Small intestine (tissue), 7 donors: ENCODE results near the gene CCN6. TPM values are rescaled to one million over a fixed set of nuclear protein-coding genes. Genes with fewer than 3 reads are reported as not detected.

Experiments used
- DNase-seq, 2 donors: peaks; one replicate each; pipeline versions ENCODE4 v3.0.0 to v3.0.0-alpha.2; 2013
- FAIRE-seq: peaks from 2 replicates; lab custom pipeline; 2012; peaks lifted over from hg19 to GRCh38; lab: Jason Lieb, UNC
- H3K27ac ChIP-seq, 3 donors: one replicate each; pipeline ENCODE4 v1.5.1; 2013; ENCODE audit warnings: low read length in 2 of 3, mild to moderate bottlenecking in 2 of 3, control low read depth in 1 of 3, inconsistent platforms in 1 of 3, low read depth in 1 of 3, moderate library complexity in 1 of 3
- H3K27me3 ChIP-seq, 3 donors: one replicate each; pipeline ENCODE4 v1.6.1; 2013; ENCODE audit warnings: low read length in 3 of 3, inconsistent platforms in 1 of 3; ENCODE audit not compliant: control insufficient read depth in 3 of 3, insufficient read depth in 3 of 3
- H3K36me3 ChIP-seq, 3 donors: one replicate each; pipeline ENCODE4 v1.6.1; 2013; ENCODE audit warnings: low read length in 3 of 3, inconsistent platforms in 1 of 3, low read depth in 1 of 3, mild to moderate bottlenecking in 1 of 3, moderate library complexity in 1 of 3; ENCODE audit not compliant: control insufficient read depth in 3 of 3, insufficient read depth in 2 of 3
- H3K4me1 ChIP-seq, 3 donors: one replicate each; pipeline ENCODE4 v1.6.1; 2013; ENCODE audit warnings: low read length in 2 of 3, inconsistent platforms in 1 of 3, low read depth in 1 of 3, mild to moderate bottlenecking in 1 of 3, moderate library complexity in 1 of 3; ENCODE audit not compliant: control insufficient read depth in 3 of 3, insufficient read depth in 2 of 3
- H3K4me3 ChIP-seq, 3 donors: one replicate each; pipeline ENCODE4 v1.5.1; 2013; ENCODE audit warnings: low read length in 3 of 3, control low read depth in 1 of 3, inconsistent platforms in 1 of 3, low read depth in 1 of 3, mild to moderate bottlenecking in 1 of 3, moderate library complexity in 1 of 3
- H3K9me3 ChIP-seq, 2 donors: one replicate each; pipeline ENCODE4 v1.6.1; 2013; ENCODE audit warnings: low read depth in 1 of 2, low read length in 1 of 2; ENCODE audit not compliant: control insufficient read depth in 2 of 2, insufficient read depth in 1 of 2
- WGBS, 3 donors: extraction: QIAGEN DNeasy Blood & Tissue Kit; methylation state at CpG; one replicate each; pipeline ENCODE4 v1.1.7; 2013; 5-methylcytosine and 5-hydroxymethylcytosine counted together
- polyA plus RNA-seq, 4 donors: library from polyadenylated mRNA; stranded (reverse) in 3 of 4; unstranded in 1 of 4; fragments of 200-250 nt in 3 of 4; fragments of 120-200 nt in 1 of 4; gene quantifications; one replicate each; pipeline versions ENCODE4 v1.2.1 to v1.2.3, GENCODE V29; 2013
- donor health status: healthy with polysubstance abuse.
- donor health status: control.
- donor health status: control.
- donor health status: Bipolar disorder and iron deficiency.
- donor health status: healthy.

CCN6 gene
- polyA plus RNA-seq, 4 donors: 0.28 TPM; not detected in 3

GRCh38 chr6:112106562-112106961 is 52.7 kb downstream of the CCN6 start:
- Histone ChIP-seq H3K27ac (no peak overlapping the region), H3K4me3 (no peak overlapping the region), H3K27me3 (peaks cover 0 to 3% (median 0%) of the 10 kb centered on the region in 3 donors), H3K4me1 (no peaks in the 10 kb centered on the region), H3K9me3 (no peaks in the 10 kb centered on the region), H3K36me3 (peaks cover 0 to 5% (median 0%) of the 10 kb centered on the region in 3 donors)
- 65 to 82% (median 76%) methylated on average over 2 of the region's 2 CpGs for WGBS, 3 donors
- FAIRE-seq (no peak), DNase-seq (no peak)

- DNase-seq (no peak), FAIRE-seq (no peak)
- peaks cover 0 to 6% (median 0%) of the 10 kb centered on the region in 3 donors for H3K36me3 ChIP-seq
- no peaks in the 10 kb centered on the region for H3K4me1 ChIP-seq
- peak overlapping the region in 1 of 3 donors; percentile 11 for H3K27ac ChIP-seq
- no peak overlapping the region for H3K4me3 ChIP-seq
- 58 to 64% (median 59%) methylated on average over 9 of the region's 9 CpGs for whole genome bisulfite sequencing, 3 donors
- H3K27me3 ChIP-seq: peaks cover 0 to 3% (median 0%) of the 10 kb centered on the region in 3 donors
- H3K9me3 ChIP-seq: no peaks in the 10 kb centered on the region
Observed at GRCh38 chr6:112109262-112109661, 55.4 kb downstream of the CCN6 start.

- no peak for FAIRE-seq
- WGBS, 3 donors: 59 to 69% (median 64%) methylated on average over 3 of the region's 3 CpGs
Observed at GRCh38 chr6:112113431-112113830, 59.5 kb downstream of the CCN6 start.

GRCh38 chr6:112113918-112114317 is 60.0 kb downstream of the CCN6 start:
- no peak overlapping the region for H3K4me3 ChIP-seq
- no peak for DNase-seq
- H3K4me1 ChIP-seq: no peaks in the 10 kb centered on the region
- no peak for FAIRE-seq
- no peak overlapping the region for H3K27ac ChIP-seq
- no peaks in the 10 kb centered on the region for H3K9me3 ChIP-seq
- peaks cover 0 to 3% (median 0%) of the 10 kb centered on the region in 3 donors for H3K27me3 ChIP-seq
- H3K36me3 ChIP-seq: peaks cover 0 to 4% (median 2%) of the 10 kb centered on the region in 3 donors

More at GRCh38 chr6:112113431-112113830, 59.5 kb downstream of the CCN6 start:
- no peaks in the 10 kb centered on the region for H3K4me1 ChIP-seq
- DNase-seq: peak in 1 of 2 donors; percentile 10
- no peak overlapping the region for H3K4me3 ChIP-seq
- H3K36me3 ChIP-seq: peaks cover 0 to 4% (median 2%) of the 10 kb centered on the region in 3 donors
- H3K27ac ChIP-seq: no peak overlapping the region
- H3K27me3 ChIP-seq: peaks cover 0 to 3% (median 0%) of the 10 kb centered on the region in 3 donors
- no peaks in the 10 kb centered on the region for H3K9me3 ChIP-seq

GRCh38 chr6:112114577-112115223 is 60.8 kb downstream of the CCN6 start:
- peaks cover 0 to 2% (median 2%) of the 10 kb centered on the region in 3 donors for H3K36me3 ChIP-seq
- no peaks in the 10 kb centered on the region for H3K27me3 ChIP-seq
- H3K9me3 ChIP-seq: no peaks in the 10 kb centered on the region
- H3K4me3 ChIP-seq: no peak overlapping the region
- FAIRE-seq (no peak), DNase-seq (no peak)
- H3K4me1 ChIP-seq: no peaks in the 10 kb centered on the region
- 75 to 86% (median 86%) methylated on average over 3 of the region's 3 CpGs for WGBS, 3 donors
- no peak overlapping the region for H3K27ac ChIP-seq

GRCh38 chr6:112116221-112116620 is 62.3 kb downstream of the CCN6 start:
- Histone ChIP-seq H3K27me3 (no peaks in the 10 kb centered on the region), H3K9me3 (no peaks in the 10 kb centered on the region), H3K4me3 (no peak overlapping the region), H3K4me1 (no peaks in the 10 kb centered on the region), H3K36me3 (peaks cover 0 to 2% (median 2%) of the 10 kb centered on the region in 3 donors), H3K27ac (no peak overlapping the region)
- no peak for FAIRE-seq
- 60 to 85% (median 67%) methylated on average over 1 of the region's 1 CpG for WGBS, 3 donors
- DNase-seq: no peak

GRCh38 chr6:112117554-112117953 is 63.6 kb downstream of the CCN6 start:
- WGBS, 3 donors: 44 to 57% (median 47%) methylated on average over 1 of the region's 1 CpG
- Histone ChIP-seq H3K4me1 (no peaks in the 10 kb centered on the region), H3K27ac (no peak overlapping the region), H3K36me3 (peaks cover 0 to 2% (median 0%) of the 10 kb centered on the region in 3 donors), H3K9me3 (no peaks in the 10 kb centered on the region), H3K27me3 (no peaks in the 10 kb centered on the region), H3K4me3 (no peak overlapping the region)
- FAIRE-seq (no peak), DNase-seq (no peak)

GRCh38 chr6:112118034-112118433 is 64.1 kb downstream of the CCN6 start:
- FAIRE-seq (no peak), DNase-seq (no peak)
- Histone ChIP-seq H3K9me3 (no peaks in the 10 kb centered on the region), H3K4me3 (no peak overlapping the region), H3K36me3 (peaks cover 0 to 2% (median 0%) of the 10 kb centered on the region in 3 donors), H3K27ac (no peak overlapping the region), H3K4me1 (no peaks in the 10 kb centered on the region), H3K27me3 (no peaks in the 10 kb centered on the region)
